ENCODE results near the gene TNFRSF6B.

DNA sequence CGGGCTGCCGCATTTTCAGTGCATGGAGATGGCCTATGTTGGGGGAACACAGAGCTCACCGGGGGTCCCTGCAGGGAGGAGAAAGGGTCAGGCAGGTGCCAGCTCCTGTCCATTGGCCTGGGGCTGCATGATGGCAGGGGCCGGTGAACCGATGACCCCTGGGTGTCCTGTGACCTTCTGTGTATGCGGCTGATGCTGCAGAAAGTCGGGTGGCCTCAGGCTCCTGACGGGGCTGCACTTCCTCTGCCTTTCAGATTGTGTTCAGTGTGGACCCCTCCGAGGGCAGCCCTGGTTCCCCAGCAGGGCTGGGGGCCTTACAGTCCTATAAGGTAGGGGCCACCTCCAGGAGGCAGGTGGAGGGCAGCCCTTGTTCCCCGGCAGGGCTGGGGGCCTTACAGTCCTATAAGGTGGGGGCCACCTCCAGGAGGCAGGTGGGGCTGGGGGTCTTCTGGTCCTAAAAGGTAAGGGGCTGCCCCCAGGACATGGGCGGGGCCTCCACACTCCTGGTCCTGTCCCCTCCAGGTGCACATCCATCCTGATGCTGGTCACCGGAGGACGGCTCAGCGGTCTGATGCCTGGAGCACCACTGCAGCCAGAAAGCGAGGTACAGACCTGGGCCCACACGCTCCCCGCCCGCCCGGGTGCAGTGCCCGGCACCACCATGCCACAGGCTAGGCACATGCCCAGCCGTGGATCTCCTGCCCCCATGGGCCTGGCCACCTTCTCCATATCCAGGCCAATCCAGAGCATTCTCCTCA lies 11.0 kb upstream of the TNFRSF6B start:
- TF ChIP-seq POLR2A (IDR thresholded peaks at IDR 0.05): no peak
- TF ChIP-seq, protein P1, sequence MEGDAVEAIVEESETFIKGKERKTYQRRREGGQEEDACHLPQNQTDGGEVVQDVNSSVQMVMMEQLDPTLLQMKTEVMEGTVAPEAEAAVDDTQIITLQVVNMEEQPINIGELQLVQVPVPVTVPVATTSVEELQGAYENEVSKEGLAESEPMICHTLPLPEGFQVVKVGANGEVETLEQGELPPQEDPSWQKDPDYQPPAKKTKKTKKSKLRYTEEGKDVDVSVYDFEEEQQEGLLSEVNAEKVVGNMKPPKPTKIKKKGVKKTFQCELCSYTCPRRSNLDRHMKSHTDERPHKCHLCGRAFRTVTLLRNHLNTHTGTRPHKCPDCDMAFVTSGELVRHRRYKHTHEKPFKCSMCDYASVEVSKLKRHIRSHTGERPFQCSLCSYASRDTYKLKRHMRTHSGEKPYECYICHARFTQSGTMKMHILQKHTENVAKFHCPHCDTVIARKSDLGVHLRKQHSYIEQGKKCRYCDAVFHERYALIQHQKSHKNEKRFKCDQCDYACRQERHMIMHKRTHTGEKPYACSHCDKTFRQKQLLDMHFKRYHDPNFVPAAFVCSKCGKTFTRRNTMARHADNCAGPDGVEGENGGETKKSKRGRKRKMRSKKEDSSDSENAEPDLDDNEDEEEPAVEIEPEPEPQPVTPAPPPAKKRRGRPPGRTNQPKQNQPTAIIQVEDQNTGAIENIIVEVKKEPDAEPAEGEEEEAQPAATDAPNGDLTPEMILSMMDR (IDR thresholded peaks at IDR 0.05): no peak
